Caco-2 (cell line): ENCODE data around the gene NWD2. TPM values are rescaled to one million over a fixed set of nuclear protein-coding genes. Genes with fewer than 3 reads are reported as not detected.

Experiments used
- BruUV-seq: library from RNA; stranded (reverse); fragments of 400-500 nt; replicated peaks from 2 replicates; lab custom pipeline; 2021; lab: Mats Ljungman, UMichigan
- CTCF ChIA-PET: fragments of 300-600 bp; sonication (Branson Sonifier 250); formaldehyde crosslinking; loops from one replicate; lab custom pipeline; 2022; ENCODE audit warnings: antibody characterized with exemption; lab: Charles Lee
- POLR2A ChIA-PET: fragments of 300-600 bp; sonication (Branson Sonifier 250); formaldehyde crosslinking; loops from one replicate; lab custom pipeline; 2022; ENCODE audit warnings: antibody characterized with exemption; lab: Charles Lee
- DNase-seq, 2 experiments: peaks; one replicate each; pipeline versions ENCODE4 v3.0.0 to v3.0.0-alpha.2; 2020 to 2022
- H3K27me3 ChIP-seq: replicated peaks from 2 replicates; pipeline ENCODE4 v1.6.0; 2011; ENCODE audit warnings: low read length; ENCODE audit not compliant: control insufficient read depth, insufficient read depth
- H3K36me3 ChIP-seq: 2 replicates; pipeline ENCODE4 v1.5.1; 2011; ENCODE audit warnings: low read length; ENCODE audit not compliant: control insufficient read depth, insufficient read depth
- H3K4me1 ChIP-seq: fragments of 250-450 bp; sonication (Bioruptor Pico); 2 replicates; pipeline ENCODE4 v1.5.1; 2020; ENCODE audit warnings: mild to moderate bottlenecking
- H3K4me3 ChIP-seq: 2 replicates; pipeline ENCODE4 v1.5.1; 2011; ENCODE audit warnings: low read depth, mild to moderate bottlenecking, control low read depth, low read length
- H3K9me3 ChIP-seq: fragments of 250-450 bp; sonication (Bioruptor Pico); 2 replicates; pipeline ENCODE4 v1.5.1; 2020; ENCODE audit warnings: mild to moderate bottlenecking, moderate library complexity
- H3K27ac Mint-ChIP-seq: one replicate; pipeline ENCODE4 v1.8.0; 2022; ENCODE audit warnings: mixed read lengths; ENCODE audit not compliant: unreplicated experiment
- H3K27me3 Mint-ChIP-seq: one replicate; pipeline ENCODE4 v1.8.0; 2022; ENCODE audit warnings: mixed read lengths; ENCODE audit not compliant: insufficient read depth, unreplicated experiment
- H3K36me3 Mint-ChIP-seq: one replicate; pipeline ENCODE4 v1.8.0; 2022; ENCODE audit warnings: mild to moderate bottlenecking, mixed read lengths; ENCODE audit not compliant: insufficient read depth, unreplicated experiment
- H3K4me1 Mint-ChIP-seq: one replicate; pipeline ENCODE4 v1.8.0; 2022; ENCODE audit warnings: low read depth, mixed read lengths; ENCODE audit not compliant: unreplicated experiment
- H3K4me3 Mint-ChIP-seq: one replicate; pipeline ENCODE4 v1.8.0; 2022; ENCODE audit warnings: mild to moderate bottlenecking, moderate library complexity, mixed read lengths; ENCODE audit not compliant: unreplicated experiment
- H3K9me3 Mint-ChIP-seq: one replicate; pipeline ENCODE4 v1.8.0; 2022; ENCODE audit warnings: mixed read lengths; ENCODE audit not compliant: unreplicated experiment
- intact Hi-C: fragments of 100-400 bp; cut with micrococcal nuclease; formaldehyde crosslinking; loops from one replicate; pipeline ENCODE4 v1.10.0; 2022; ENCODE audit not compliant: unreplicated experiment
- total RNA-seq: library from RNA; stranded (reverse); gene quantifications from 2 replicates; pipeline ENCODE4 v1.2.3, GENCODE V29; 2022
- TF ChIP-seq, protein P1 (sequence below), 2 experiments: fragments of 200-600 bp in 1 of 2; IDR thresholded peaks; 1 replicate in 1 of 2; 2 replicates in 1 of 2; pipeline versions ENCODE4 v1.5.1 to v1.8.0; 2011 to 2022; ENCODE audit warnings: antibody characterized with exemption in 1 of 2, control low read depth in 1 of 2, inconsistent platforms in 1 of 2, low read depth in 1 of 2, low read length in 1 of 2, mild to moderate bottlenecking in 1 of 2, moderate library complexity in 1 of 2; ENCODE audit not compliant: insufficient read depth in 1 of 2, severe bottlenecking in 1 of 2, unreplicated experiment in 1 of 2

Gene NWD2
- total RNA-seq, 1 experiment from 2014 or later, result not detected

DNA sequence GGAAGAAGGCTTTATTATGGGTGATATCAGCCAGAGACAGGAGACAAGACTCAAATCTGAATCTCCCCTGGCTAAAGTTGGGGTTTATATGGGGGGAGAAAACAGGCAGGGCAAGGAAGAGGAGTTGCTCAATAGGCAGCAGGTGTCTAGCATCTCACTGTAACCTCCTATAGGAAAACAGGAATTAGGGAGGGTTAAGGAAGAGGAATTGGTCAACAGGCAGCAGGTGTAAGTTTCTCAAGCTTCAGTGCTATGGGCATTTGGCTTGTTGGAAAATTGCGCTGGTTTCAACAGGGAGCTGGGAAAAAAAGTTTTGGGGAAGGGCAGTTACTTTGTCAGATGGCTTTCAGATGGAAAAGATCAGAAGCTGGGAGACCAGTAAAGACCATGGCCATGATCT lies 206.4 kb downstream of the NWD2 start:
- Mint-ChIP-seq H3K27ac (no peak overlapping the region), H3K4me1 (peaks cover 25% of the 10 kb centered on the region), H3K4me3 (no peak overlapping the region), H3K9me3 (no peaks in the 10 kb centered on the region), H3K36me3 (no peaks in the 10 kb centered on the region), H3K27me3 (no peaks in the 10 kb centered on the region)
- peaks cover 24% of the 10 kb centered on the region for H3K4me1 ChIP-seq
- no peak for DNase-seq
- H3K9me3 ChIP-seq, result no peaks in the 10 kb centered on the region
- H3K36me3 ChIP-seq, result no peaks in the 10 kb centered on the region
- intact Hi-C loops, result no loop called here
- no peaks in the 10 kb centered on the region for H3K27me3 ChIP-seq
- no TSS peak for BruUV-seq
- POLR2A ChIA-PET, result no interaction called here
- TF ChIP-seq, protein P1, sequence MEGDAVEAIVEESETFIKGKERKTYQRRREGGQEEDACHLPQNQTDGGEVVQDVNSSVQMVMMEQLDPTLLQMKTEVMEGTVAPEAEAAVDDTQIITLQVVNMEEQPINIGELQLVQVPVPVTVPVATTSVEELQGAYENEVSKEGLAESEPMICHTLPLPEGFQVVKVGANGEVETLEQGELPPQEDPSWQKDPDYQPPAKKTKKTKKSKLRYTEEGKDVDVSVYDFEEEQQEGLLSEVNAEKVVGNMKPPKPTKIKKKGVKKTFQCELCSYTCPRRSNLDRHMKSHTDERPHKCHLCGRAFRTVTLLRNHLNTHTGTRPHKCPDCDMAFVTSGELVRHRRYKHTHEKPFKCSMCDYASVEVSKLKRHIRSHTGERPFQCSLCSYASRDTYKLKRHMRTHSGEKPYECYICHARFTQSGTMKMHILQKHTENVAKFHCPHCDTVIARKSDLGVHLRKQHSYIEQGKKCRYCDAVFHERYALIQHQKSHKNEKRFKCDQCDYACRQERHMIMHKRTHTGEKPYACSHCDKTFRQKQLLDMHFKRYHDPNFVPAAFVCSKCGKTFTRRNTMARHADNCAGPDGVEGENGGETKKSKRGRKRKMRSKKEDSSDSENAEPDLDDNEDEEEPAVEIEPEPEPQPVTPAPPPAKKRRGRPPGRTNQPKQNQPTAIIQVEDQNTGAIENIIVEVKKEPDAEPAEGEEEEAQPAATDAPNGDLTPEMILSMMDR (IDR thresholded peaks at IDR 0.05; ENCODE audit: insufficient read depth in 1 of 2, low read depth in 1 of 2, low read length in 1 of 2, severe bottlenecking in 1 of 2, unreplicated experiment in 1 of 2), result no peak
- CTCF ChIA-PET, result interaction anchor here (0.9 kb wide), 1 partner anchor 9 kb away, joined by 3 read pairs; no protein-coding TSS in a partner anchor
- H3K4me3 ChIP-seq, result no peak overlapping the region

DNA sequence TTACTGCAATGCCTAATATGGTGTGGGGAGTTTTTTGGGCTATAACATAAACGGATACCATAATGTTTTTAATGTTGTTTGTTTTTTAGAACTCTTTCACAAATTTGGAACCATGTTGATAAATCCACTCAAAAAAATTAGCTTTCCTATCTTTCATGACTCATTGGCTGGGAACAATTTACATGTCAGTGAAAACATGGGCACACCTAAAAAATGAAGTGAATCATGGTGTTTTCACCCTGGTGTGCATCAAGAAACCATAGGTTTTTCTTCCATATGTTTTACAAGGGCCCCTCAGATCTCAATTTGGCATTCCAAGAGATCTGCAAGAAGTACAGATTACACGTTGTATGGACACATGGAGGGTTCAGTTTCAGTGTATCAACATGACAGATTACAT lies 207.1 kb downstream of the NWD2 start:
- Histone ChIP-seq H3K4me3 (no peak overlapping the region), H3K9me3 (no peaks in the 10 kb centered on the region), H3K27me3 (no peaks in the 10 kb centered on the region), H3K36me3 (no peaks in the 10 kb centered on the region), H3K4me1 (peaks cover 31% of the 10 kb centered on the region)
- H3K36me3 Mint-ChIP-seq, result no peaks in the 10 kb centered on the region
- ChIA-PET POLR2A (no interaction called here), CTCF (interaction anchor here (0.9 to 2.5 kb wide), 2 partner anchors 10 to 17 kb away, joined by 3 to 33 read pairs; no protein-coding TSS in a partner anchor)
- intact Hi-C loops, result no loop called here
- BruUV-seq, result no TSS peak
- peaks cover 28% of the 10 kb centered on the region for H3K4me1 Mint-ChIP-seq
- no peak overlapping the region for H3K4me3 Mint-ChIP-seq
- TF ChIP-seq, protein P1 (IDR thresholded peaks at IDR 0.05; ENCODE audit: insufficient read depth in 1 of 2, low read depth in 1 of 2, low read length in 1 of 2, severe bottlenecking in 1 of 2, unreplicated experiment in 1 of 2), result no peak
- no peaks in the 10 kb centered on the region for H3K9me3 Mint-ChIP-seq
- H3K27me3 Mint-ChIP-seq, result no peaks in the 10 kb centered on the region
- no peak for DNase-seq
- H3K27ac Mint-ChIP-seq, result no peak overlapping the region

DNA sequence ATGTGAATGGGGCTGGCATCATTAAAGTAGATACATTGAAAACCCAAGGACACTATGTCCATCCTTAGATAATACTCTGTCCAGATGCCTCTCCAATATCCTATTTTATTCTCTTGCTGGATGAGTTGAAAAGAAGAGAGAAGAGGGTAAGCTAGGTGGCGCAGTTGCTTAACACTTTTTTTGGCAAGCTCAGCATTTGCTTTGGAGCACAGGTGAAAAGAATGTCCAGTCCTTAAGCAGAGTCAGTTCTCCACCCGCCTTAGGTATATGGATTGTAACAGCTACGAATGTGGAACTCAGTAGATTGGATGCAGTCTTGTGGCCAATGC lies 208.4 kb downstream of the NWD2 start:
- peak; percentile 80 to 83 for DNase-seq
- Histone ChIP-seq H3K4me3 (peak overlapping the region; percentile 61), H3K27me3 (no peaks in the 10 kb centered on the region), H3K36me3 (no peaks in the 10 kb centered on the region), H3K9me3 (no peaks in the 10 kb centered on the region), H3K4me1 (peaks cover 19% of the 10 kb centered on the region)
- Mint-ChIP-seq H3K9me3 (no peaks in the 10 kb centered on the region), H3K27me3 (no peaks in the 10 kb centered on the region), H3K4me1 (peaks cover 21% of the 10 kb centered on the region), H3K4me3 (peak overlapping the region; percentile 89), H3K27ac (peak overlapping the region; percentile 24), H3K36me3 (no peaks in the 10 kb centered on the region)
- TF ChIP-seq, protein P1 (IDR thresholded peaks at IDR 0.05; ENCODE audit: insufficient read depth in 1 of 2, low read depth in 1 of 2, low read length in 1 of 2, severe bottlenecking in 1 of 2, unreplicated experiment in 1 of 2), result peak; percentile 46 to 71
- intact Hi-C loops, result loop anchor here (1.0 kb wide), 11 partner anchors 12 to 349 kb away; partner anchors contain the start of gene RELL1
- BruUV-seq, result no TSS peak
- ChIA-PET POLR2A (interaction anchor here (0.7 to 2.3 kb wide), 4 partner anchors 11 to 149 kb away, joined by 4 to 14 read pairs (median 6); no protein-coding TSS in a partner anchor), CTCF (interaction anchor here (0.6 to 2.5 kb wide), 30 partner anchors 8 to 525 kb away, joined by 3 to 34 read pairs (median 4); partner anchors contain the start of gene RELL1)
